Hematopoietic multipotent progenitor cell treated with erythropoietin and hydrocortisone succinate and interleukin-3 and kit ligand, for 6 days (in vitro differentiated cells): ENCODE results near the gene PAK3.

Source experiments
- DNase-seq: peaks from one replicate; pipeline ENCODE4 v3.0.0-alpha.2; 2015

Gene PAK3

GRCh38 chrX:111095974-111096895 is at the start of gene PAK3:
Gene PAK3 (plus strand): TSS chrX:111096191. CDS start chrX:111123104, 26,913 bp downstream.
- DNase-seq, result no peak

- no peak for DNase-seq
Observed at GRCh38 chrX:111047575-111047974, 48.4 kb upstream of the PAK3 start.

DNA sequence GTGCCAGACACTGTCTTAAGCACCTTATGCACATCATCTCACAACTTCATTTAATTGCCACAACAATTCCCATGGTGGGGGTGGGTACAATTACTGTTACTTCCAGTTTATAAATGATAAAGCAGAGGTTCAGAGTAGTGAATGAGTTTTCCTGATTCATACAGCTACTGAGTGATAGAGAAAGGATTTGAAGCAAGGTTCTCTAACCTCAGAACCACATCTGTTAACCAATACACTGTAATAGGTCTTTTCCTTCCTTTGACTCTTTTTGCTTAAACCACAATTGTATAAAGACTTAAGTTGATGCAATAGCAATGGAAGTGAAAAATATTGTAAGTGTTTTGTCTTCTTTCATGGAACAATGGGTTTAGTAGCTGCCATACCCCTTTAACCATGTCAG is 43.5 kb upstream of the PAK3 start:
- DNase-seq, result no peak

DNA sequence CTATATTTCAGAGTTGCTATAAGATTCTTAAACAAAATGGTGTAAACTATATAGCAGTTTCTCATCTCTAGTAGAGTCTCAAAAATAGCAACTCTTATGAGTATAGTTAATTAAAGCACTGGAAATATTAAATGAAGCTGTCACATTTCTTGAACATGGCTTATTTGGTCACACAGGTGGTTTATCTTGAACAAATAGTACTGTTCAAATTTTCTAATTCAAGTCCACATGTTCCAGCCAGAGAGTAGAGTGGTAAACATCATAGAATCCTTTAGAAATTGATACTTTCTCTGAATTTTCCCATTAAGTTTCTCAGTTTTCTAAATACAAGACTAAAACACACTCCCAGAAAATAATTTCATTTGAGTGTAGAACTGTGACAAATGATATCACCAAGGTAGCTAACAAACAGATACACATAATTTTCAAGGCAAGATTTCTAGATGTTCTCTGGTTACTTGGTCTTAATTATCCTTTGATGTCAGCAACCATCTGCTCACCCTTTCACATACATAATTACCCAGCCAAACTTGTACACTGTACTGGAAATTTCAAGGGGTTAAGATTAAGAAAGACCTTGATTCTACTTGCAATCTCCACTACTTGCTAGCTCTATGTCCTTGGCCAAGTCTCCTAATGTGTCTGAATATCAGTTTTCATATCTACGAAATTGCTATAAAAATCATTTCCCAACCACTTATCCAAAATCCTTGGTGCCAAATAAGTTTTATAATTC is 24.3 kb upstream of the PAK3 start:
- no peak for DNase-seq

DNA sequence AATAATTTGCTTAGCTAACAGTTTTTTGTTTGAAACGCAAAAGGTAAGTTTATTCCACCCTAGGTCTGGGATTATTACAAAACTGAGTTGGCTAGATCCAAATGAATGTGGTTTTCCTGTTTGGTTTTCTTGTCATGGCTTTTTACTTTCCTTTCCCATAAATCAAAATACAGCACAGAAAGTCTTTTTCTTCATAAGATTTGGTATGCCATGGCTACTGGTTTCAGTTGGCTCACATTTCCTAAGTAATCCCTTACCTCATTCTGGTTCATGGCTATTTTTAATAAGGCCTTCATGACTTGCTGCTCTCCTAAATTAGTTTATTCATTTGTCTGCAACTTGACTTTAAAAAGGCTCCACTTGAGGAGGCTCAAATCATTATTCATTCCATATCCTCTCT is 12.9 kb upstream of the PAK3 start:
- no peak for DNase-seq

GRCh38 chrX:111086591-111087006 is 9.4 kb upstream of the PAK3 start:
- DNase-seq, result no peak

DNA sequence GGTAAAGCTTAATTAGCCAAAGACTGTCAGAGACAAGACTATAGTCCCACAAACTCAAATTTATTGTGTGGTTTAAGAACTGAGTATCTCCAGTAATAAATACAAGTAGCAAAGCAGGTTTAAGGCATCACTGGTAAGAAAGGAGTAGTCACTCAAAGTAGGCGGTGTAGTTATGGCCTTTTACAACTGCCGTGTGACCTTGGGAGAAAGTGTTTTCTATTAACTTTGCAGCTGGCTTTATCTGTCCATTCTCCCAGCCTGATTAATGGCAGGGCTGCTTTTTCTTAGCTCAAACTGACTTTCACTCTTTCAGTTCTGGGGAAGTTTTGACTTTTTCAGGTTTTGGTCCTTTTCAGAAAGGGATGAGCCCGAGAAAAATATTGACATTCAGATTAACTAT is 7.4 kb upstream of the PAK3 start:
- DNase-seq, result no peak

DNA sequence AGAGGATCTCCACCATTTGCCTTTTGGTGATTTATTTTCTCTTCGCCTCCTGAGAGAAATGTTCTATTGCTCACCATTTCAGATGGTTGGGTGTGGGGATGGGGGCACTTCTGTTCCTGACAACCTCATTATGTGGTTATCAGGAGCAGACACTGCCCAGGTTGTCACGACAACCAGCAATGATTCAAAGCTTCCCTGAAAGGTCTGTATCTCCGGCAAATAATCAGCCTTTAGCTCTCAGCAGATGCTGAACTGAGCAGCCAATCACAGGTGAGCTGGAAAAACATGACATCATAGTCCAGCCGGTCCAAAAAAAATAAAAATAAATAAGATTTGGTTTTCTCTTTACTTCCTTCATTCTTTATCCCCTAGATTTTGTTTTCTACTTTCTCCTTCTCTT is 5.5 kb upstream of the PAK3 start:
- DNase-seq, result no peak

DNA sequence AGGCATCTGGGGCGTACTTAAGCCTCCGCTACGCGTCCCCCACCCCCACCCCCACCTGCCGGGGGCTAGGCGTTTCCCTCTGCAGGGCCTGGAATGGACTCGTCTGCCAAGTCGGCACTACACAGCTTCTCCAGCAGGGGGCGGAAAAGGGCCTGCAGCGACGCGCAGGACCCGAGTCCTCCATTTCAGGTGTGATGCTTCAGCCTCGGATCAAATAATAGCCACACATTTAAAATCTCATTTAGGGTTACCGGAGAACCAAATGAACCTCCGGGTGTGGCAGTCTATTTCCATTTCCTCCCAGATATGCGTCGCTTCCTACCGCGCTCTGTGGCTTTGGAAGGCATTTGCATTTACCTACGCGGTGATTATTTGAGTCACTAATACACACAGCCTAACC is 2.9 kb downstream of the PAK3 start:
- DNase-seq, result peak; percentile 43

- peak; percentile 67 for DNase-seq
Observed at GRCh38 chrX:111100191-111100590, 4.2 kb downstream of the PAK3 start.

GRCh38 chrX:111101580-111101979 is 5.6 kb downstream of the PAK3 start:
- no peak for DNase-seq

DNA sequence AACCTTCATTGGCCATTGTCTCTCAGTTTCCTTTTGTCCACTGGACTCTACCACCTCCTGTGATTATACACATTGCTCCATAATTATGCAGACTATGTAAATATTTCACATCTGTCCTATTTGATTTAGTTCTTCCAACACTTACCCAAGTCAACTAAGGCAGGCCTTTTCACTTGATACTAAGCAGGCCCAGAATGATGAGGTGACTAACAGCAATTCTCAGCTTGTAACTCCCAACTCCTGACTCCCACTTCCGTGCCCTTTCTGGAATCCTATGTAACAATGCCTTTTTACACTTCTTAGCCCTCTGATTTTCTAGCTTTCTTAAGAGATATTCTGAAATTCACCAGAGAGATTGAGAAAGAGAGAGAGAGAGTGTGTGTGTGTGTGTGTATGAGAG is 6.6 kb downstream of the PAK3 start:
- DNase-seq, result no peak

DNA sequence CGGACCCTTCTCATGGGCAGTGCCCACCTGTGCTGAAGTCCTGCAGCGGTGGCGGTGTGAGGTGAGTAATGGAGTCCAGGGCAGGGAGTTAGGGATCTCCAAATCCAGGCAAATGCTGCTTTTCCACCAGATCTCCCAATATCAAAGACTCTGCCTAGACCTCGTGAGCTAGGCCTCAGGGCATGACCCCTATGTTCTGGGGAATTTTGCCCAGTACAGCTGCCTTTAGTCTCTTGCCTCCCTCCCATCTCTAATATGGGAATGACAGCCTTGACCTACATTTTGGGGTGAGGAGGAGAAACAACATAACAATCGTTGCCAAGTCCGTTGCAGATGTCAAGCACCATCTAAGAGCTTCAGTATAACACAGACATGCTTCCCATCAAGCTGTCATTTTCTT is 7.3 kb downstream of the PAK3 start:
- DNase-seq, result no peak

GRCh38 chrX:111110098-111110775 is 14.2 kb downstream of the PAK3 start:
- DNase-seq, result no peak

DNA sequence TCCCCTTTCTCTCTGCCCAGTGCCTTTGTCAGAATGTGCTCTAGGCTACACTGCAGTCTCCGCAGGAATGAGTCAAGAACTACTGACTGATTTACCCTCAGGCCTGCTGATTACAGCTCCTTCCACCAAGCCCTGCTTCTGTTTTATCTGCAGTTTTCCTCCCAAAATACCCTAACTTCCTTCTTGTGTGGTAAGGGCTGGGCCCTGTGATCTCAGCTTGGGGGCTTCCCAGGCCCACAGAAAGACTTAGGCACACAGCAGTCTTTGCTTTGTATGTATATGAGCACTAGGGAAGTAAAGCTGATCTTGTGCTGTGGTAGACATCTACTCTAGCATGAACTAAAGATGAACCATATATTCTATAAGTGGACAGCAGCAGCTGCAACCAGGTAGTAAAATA is 18.8 kb downstream of the PAK3 start:
- DNase-seq, result no peak

DNA sequence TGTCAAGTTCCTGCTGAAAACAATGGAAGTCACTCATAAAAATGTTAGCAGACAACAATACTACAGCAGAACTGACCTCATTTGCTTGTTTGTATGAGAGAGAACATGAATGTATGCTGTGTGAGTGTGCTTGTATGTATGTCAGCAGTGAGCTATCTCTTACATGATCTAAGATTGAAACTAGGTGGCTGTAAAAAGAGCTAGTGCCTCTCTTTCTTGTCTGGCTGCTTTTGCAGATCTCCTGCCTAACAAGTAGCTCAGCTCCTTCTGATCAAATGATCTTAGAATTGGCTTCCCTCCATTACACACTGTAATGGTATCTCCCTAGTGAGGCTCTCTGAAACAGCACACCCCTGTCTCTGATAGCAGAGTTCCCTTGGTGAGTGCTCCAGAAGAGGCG is 20.7 kb downstream of the PAK3 start:
- no peak for DNase-seq

- DNase-seq, result no peak
Observed at GRCh38 chrX:111119341-111119740, 23.4 kb downstream of the PAK3 start.

- no peak for DNase-seq
Observed at GRCh38 chrX:111123125-111123524, 27.1 kb downstream of the PAK3 start.

- no peak for DNase-seq
Observed at GRCh38 chrX:111123606-111124179, 27.7 kb downstream of the PAK3 start.

DNA sequence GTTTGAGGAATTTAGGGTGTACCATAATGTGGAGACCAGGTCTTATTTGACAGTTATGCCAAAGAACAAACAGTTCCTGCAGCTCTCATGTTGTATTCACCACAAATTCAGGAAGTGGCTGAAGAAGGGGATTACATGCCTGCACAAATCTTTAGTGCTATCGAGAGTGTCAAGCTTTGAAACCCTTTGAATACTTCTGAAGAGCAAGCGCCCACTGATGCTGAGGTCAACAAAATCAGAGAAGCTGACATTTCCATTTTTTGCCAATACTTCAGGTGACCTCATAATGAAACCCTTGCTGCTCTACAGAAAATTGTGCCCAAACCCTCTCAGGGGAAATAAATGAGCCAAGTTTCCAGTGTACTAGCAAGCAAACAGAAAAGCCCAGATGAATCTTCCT is 28.4 kb downstream of the PAK3 start:
- no peak for DNase-seq

- no peak for DNase-seq
Observed at GRCh38 chrX:111127038-111127437, 31.0 kb downstream of the PAK3 start.

- no peak for DNase-seq
Observed at GRCh38 chrX:111129921-111130320, 33.9 kb downstream of the PAK3 start.

- no peak for DNase-seq
Observed at GRCh38 chrX:111131572-111131971, 35.6 kb downstream of the PAK3 start.
